ENCODE results near the gene TRPC5OS. TPM values are rescaled to one million over a fixed set of nuclear protein-coding genes. Genes with fewer than 3 reads are reported as not detected.

TRPC5OS gene
- total RNA-seq, 1 donor from 2014 or later, result not detected

DNA sequence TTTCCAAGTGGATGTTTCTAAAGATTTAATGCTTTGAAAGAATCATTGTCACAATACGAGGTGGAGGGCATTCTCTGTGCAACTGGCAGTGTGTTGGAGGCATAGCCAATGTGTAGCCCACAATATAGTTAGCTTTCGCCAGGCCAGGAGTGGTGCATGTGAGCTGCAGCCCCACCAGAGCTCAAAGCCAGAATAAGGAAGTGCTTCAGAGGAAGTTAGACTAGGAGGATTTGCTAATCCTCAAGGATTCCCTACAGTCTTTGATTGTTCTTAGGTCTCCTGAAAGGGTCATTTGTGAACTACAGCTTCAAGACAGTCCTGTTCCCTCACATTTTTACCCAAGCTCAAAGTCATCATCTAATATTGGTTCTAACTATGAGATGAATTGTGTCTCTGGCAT is 16.4 kb downstream of the TRPC5OS start:
- H3K36me3 ChIP-seq, result no peaks in the 10 kb centered on the region
- H3K27ac ChIP-seq (replicated peaks), result no peak overlapping the region
- no peak overlapping the region for H3K4me3 ChIP-seq
- H3K4me1 ChIP-seq, result no peaks in the 10 kb centered on the region
- DNase-seq, result no peak
- H3K9me3 ChIP-seq (replicated peaks), result no peaks in the 10 kb centered on the region
- TF ChIP-seq, protein P1, sequence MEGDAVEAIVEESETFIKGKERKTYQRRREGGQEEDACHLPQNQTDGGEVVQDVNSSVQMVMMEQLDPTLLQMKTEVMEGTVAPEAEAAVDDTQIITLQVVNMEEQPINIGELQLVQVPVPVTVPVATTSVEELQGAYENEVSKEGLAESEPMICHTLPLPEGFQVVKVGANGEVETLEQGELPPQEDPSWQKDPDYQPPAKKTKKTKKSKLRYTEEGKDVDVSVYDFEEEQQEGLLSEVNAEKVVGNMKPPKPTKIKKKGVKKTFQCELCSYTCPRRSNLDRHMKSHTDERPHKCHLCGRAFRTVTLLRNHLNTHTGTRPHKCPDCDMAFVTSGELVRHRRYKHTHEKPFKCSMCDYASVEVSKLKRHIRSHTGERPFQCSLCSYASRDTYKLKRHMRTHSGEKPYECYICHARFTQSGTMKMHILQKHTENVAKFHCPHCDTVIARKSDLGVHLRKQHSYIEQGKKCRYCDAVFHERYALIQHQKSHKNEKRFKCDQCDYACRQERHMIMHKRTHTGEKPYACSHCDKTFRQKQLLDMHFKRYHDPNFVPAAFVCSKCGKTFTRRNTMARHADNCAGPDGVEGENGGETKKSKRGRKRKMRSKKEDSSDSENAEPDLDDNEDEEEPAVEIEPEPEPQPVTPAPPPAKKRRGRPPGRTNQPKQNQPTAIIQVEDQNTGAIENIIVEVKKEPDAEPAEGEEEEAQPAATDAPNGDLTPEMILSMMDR (IDR thresholded peaks at IDR 0.05; ENCODE audit: borderline replicate concordance), result no peak
- H3K27me3 ChIP-seq (ENCODE audit: low read depth), result no peaks in the 10 kb centered on the region
- intact Hi-C loops (cut with micrococcal nuclease), result no loop called here

DNA sequence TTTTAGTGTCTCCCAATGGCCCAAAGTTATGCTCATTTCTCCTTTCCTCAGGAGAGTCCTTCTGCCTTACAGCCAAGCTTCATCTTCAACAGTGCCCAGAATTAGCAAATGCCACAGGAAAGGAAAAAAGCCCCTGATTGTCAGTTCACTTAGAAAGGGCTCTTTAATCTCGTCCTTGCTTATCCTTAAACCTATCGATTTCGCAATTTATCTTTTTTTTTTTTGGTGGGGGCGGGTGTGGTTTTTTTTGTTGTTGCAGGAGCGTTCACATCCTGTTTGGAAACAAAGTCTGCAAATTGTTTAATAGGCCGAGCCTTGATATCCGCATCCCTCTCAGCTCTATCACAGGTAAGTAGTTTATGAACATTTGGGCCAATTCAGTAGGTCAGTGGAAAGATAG is 20.2 kb downstream of the TRPC5OS start:
- intact Hi-C loops (cut with micrococcal nuclease), result no loop called here
- DNase-seq, result no peak
- no peak overlapping the region for H3K27ac ChIP-seq (replicated peaks)
- no peaks in the 10 kb centered on the region for H3K36me3 ChIP-seq
- no peaks in the 10 kb centered on the region for H3K9me3 ChIP-seq (replicated peaks)
- H3K4me3 ChIP-seq, result no peak overlapping the region
- TF ChIP-seq, protein P1 (IDR thresholded peaks at IDR 0.05; ENCODE audit: borderline replicate concordance), result no peak
- no peaks in the 10 kb centered on the region for H3K4me1 ChIP-seq
- no peaks in the 10 kb centered on the region for H3K27me3 ChIP-seq (ENCODE audit: low read depth)

DNA sequence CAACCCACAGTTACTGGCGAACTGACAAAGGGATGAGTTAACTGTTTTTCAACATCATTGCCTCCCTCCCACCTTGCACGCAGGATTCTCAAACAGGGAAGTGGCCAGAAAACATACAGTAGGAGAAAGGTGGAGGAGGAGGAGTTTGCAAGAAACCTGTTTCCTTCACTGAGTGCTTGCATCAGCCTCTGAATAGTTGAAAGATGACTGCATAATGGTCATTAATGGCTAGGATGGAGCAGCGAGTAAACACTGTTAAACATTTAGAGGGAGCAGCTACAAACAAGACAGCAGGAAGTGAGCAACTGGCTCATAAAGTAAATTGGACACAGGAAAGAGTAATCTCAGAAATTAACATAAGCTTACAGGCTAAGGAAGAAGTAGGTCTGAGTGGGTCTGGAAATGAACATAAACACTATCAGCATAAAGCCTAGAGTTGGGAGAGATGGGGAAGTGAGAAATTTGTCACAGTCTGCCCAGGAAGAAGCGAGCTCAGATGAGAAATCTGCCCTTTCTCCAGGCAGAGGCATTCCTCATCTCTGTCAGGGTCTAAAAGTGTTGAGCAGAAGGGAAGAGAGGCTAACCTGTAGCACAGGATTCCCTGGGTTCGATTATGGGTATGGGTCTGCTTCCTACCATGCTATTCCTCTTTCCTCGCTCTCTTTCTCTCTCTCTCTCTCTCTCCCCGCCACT is 38.6 kb downstream of the TRPC5OS start:
- TF ChIP-seq, protein P1 (IDR thresholded peaks at IDR 0.05; ENCODE audit: borderline replicate concordance), result no peak
- no peak for DNase-seq
- Histone ChIP-seq H3K4me1 (no peaks in the 10 kb centered on the region), H3K27me3 (ENCODE audit: low read depth) (no peaks in the 10 kb centered on the region), H3K36me3 (no peaks in the 10 kb centered on the region), H3K27ac (replicated peaks) (no peak overlapping the region), H3K4me3 (no peak overlapping the region), H3K9me3 (replicated peaks) (no peaks in the 10 kb centered on the region)
- intact Hi-C loops (cut with micrococcal nuclease), result no loop called here

DNA sequence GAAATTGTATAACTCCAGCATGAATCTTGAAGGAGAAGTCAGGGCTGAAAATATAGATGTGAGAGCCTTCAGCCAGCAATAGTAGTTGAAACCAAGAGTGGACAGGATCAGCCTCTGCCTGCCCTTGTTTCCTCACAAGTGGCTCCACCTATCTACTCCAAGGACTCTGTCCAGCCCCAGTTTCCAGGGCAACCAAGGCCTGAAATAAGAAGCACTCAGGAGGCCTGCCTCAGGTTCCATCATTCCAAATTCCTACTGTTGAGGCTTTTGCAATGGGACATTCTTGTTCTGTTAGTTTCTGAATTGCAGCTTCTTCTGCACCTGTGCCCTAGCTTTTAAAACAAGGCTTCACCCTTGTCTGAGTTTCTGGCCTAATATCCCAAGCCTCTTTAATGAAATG is 41.6 kb downstream of the TRPC5OS start:
- Histone ChIP-seq H3K27me3 (ENCODE audit: low read depth) (no peaks in the 10 kb centered on the region), H3K9me3 (replicated peaks) (no peaks in the 10 kb centered on the region), H3K4me1 (no peaks in the 10 kb centered on the region), H3K4me3 (no peak overlapping the region), H3K27ac (replicated peaks) (no peak overlapping the region), H3K36me3 (no peaks in the 10 kb centered on the region)
- TF ChIP-seq, protein P1 (IDR thresholded peaks at IDR 0.05; ENCODE audit: borderline replicate concordance), result no peak
- no peak for DNase-seq
- intact Hi-C loops (cut with micrococcal nuclease), result no loop called here

DNA sequence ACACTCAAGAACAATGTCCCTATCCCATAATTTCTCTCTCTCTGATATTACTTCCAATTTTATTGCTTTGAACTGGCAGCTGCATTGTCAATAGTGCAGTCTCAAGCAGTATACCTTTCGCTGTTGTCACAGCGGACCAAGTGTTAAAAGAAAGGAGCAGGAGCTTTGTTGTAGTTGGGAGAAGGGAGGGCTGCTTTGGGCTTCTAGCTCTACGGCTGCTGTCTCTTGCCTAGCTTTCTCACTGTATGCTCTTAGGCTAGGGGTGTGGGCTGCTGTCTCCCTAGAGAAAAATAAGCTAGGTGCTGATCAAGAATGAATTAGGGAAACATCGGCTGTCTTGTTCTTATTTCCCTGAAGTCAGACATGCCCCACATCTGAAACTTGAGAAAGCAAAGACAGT is 52.5 kb downstream of the TRPC5OS start:
- intact Hi-C loops (cut with micrococcal nuclease), result no loop called here
- H3K4me1 ChIP-seq, result no peaks in the 10 kb centered on the region
- no peaks in the 10 kb centered on the region for H3K27me3 ChIP-seq (ENCODE audit: low read depth)
- H3K36me3 ChIP-seq, result no peaks in the 10 kb centered on the region
- no peak for DNase-seq
- H3K27ac ChIP-seq (replicated peaks), result no peak overlapping the region
- no peak overlapping the region for H3K4me3 ChIP-seq
- TF ChIP-seq, protein P1 (IDR thresholded peaks at IDR 0.05; ENCODE audit: borderline replicate concordance), result no peak
- H3K9me3 ChIP-seq (replicated peaks), result no peaks in the 10 kb centered on the region

Other genes starting within 250 kb of the TRPC5OS start
- 19.7 TPM for gene ALG13, start 195.0 kb upstream of the TRPC5OS start, total RNA-seq
- gene TRPC5, start 206.6 kb downstream of the TRPC5OS start, total RNA-seq, result not detected
- gene RTL4, start 206.8 kb downstream of the TRPC5OS start, total RNA-seq, result not detected